Brain microvascular endothelial cell (primary cell): ENCODE data around the gene ST3GAL6.
A peak's percentile ranks its signal among the peaks of the same experiment; 100 is the strongest.

Experiments
- DNase-seq: peaks from one replicate; pipeline ENCODE4 v3.0.0-alpha.2; 2020
- H3K27ac ChIP-seq: fragments of 250-450 bp; sonication (Bioruptor Pico); 2 replicates; pipeline ENCODE4 v1.5.1; 2020; ENCODE audit warnings: mild to moderate bottlenecking, moderate library complexity
- H3K27me3 ChIP-seq: fragments of 250-450 bp; sonication (Bioruptor Pico); replicated peaks from 2 replicates; pipeline ENCODE4 v1.5.1; 2020; ENCODE audit warnings: mild to moderate bottlenecking
- H3K36me3 ChIP-seq: fragments of 250-450 bp; sonication (Bioruptor Pico); replicated peaks from 2 replicates; pipeline ENCODE4 v1.5.1; 2020; ENCODE audit warnings: mild to moderate bottlenecking
- H3K4me3 ChIP-seq: 2 replicates; pipeline ENCODE4 v1.5.1; 2011; ENCODE audit warnings: low read depth, mild to moderate bottlenecking, control low read depth, low read length, moderate library complexity
- CTCF ChIP-seq: IDR thresholded peaks from 2 replicates; pipeline ENCODE4 v1.5.1; 2011; ENCODE audit warnings: low read depth, mild to moderate bottlenecking, moderate library complexity, low read length, control low read depth, inconsistent platforms; ENCODE audit errors: missing control alignments
- in situ Hi-C: cut with HindIII; loops from 2 replicates; pipeline ENCODE4 v1.10.0; 2017; ENCODE audit warnings: low sequenced_read_pairs, low pct_ligation_motif_present

ST3GAL6 gene

GRCh38 chr3:98788651-98789050, 25.5 kb downstream of the ST3GAL6 start:
- no peak for TF ChIP-seq CTCF
- H3K4me3 ChIP-seq, result no peak overlapping the region
- H3K36me3 ChIP-seq, result no peaks in the 10 kb centered on the region
- DNase-seq, result no peak
- H3K27ac ChIP-seq, result no peak overlapping the region
- in situ Hi-C loops, result loop anchor here (25.0 kb wide), 1 partner anchor 176 kb away; no protein-coding TSS in a partner anchor
- no peaks in the 10 kb centered on the region for H3K27me3 ChIP-seq

- in situ Hi-C loops, result loop anchor here (25.0 kb wide), 1 partner anchor 179 kb away; no protein-coding TSS in a partner anchor
- DNase-seq, result no peak
- Histone ChIP-seq H3K27ac (peak overlapping the region; percentile 16), H3K36me3 (peaks cover 12% of the 10 kb centered on the region), H3K27me3 (no peaks in the 10 kb centered on the region), H3K4me3 (no peak overlapping the region)
- TF ChIP-seq CTCF, result no peak
Measured at GRCh38 chr3:98791341-98792325, 28.5 kb downstream of the ST3GAL6 start.

DNA sequence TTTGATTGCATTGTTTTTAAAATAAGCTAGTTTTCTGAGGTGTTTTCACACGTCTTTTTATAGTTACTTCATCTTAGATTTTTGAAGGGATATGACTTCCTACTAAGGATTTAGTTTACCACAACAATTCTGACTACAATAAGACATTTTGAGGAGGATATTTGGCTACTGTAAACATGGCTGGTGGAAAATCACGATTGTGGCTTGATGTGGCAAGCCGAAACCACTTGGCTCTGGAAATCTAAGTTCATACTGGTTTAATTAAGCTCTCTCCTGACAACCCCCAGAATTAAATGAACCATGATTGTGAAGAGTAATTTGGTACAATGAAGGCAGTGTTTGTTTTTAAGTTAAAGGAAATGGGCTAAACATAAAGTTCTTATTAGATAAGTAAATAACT, 30.8 kb downstream of the ST3GAL6 start:
- in situ Hi-C loops, result loop anchor here (25.0 kb wide), 1 partner anchor 182 kb away; no protein-coding TSS in a partner anchor
- TF ChIP-seq CTCF, result no peak
- DNase-seq, result no peak
- Histone ChIP-seq H3K36me3 (peaks cover 31% of the 10 kb centered on the region), H3K4me3 (no peak overlapping the region), H3K27ac (no peak overlapping the region), H3K27me3 (no peaks in the 10 kb centered on the region)

DNA sequence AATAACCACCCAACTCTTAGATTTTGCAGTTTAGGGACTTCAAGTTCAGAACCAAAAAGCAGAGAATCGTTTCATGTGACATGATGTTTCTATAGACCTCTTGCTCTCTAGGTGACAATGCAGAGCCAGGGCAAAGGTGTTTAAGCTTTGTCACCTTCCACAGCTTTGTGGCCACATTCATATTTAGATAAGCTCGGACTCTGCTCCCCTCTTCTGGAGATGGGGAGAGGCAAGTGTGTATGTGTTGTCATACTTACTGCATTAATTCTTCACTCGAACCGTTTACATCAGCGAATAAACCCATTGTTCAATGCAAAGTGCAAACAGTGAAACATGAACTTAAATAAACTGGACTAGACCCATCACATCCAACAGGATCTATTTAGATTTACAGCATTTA, 33.2 kb downstream of the ST3GAL6 start:
- TF ChIP-seq CTCF, result no peak
- Histone ChIP-seq H3K4me3 (no peak overlapping the region), H3K27me3 (no peaks in the 10 kb centered on the region), H3K36me3 (peaks cover 52% of the 10 kb centered on the region), H3K27ac (no peak overlapping the region)
- in situ Hi-C loops, result loop anchor here (25.0 kb wide), 1 partner anchor 184 kb away; no protein-coding TSS in a partner anchor
- no peak for DNase-seq

- TF ChIP-seq CTCF, result no peak
- H3K27ac ChIP-seq, result no peak overlapping the region
- peaks cover 66% of the 10 kb centered on the region for H3K36me3 ChIP-seq
Measured at GRCh38 chr3:98797905-98798304, 34.8 kb downstream of the ST3GAL6 start.

More at GRCh38 chr3:98797905-98798304, 34.8 kb downstream of the ST3GAL6 start:
- Histone ChIP-seq H3K4me3 (no peak overlapping the region), H3K27me3 (no peaks in the 10 kb centered on the region)
- no peak for DNase-seq
- in situ Hi-C loops, result loop anchor here (25.0 kb wide), 1 partner anchor 186 kb away; no protein-coding TSS in a partner anchor
